Prostate gland (tissue), 2 donors: ENCODE data around the gene GHRH. TPM values are rescaled to one million over a fixed set of nuclear protein-coding genes. Genes with fewer than 3 reads are reported as not detected.

Experiments
- DNase-seq: peaks from one replicate; pipeline ENCODE4 v3.0.0-alpha.2; 2019; ENCODE audit warnings: low spot score
- H3K27ac ChIP-seq, 2 donors: fragments of 200-600 bp; sonication (generic); 2 replicates each; pipeline ENCODE4 v1.5.1; 2017 to 2019
- H3K27me3 ChIP-seq: fragments of 200-600 bp; sonication (generic); replicated peaks from 2 replicates; pipeline ENCODE4 v1.5.1; 2019; ENCODE audit not compliant: insufficient read depth
- H3K36me3 ChIP-seq, 2 donors: fragments of 200-600 bp; sonication (generic); 1 replicate in 1 of 2; 2 replicates in 1 of 2; pipeline versions ENCODE4 v1.5.1 to v1.8.1; 2017 to 2019
- H3K4me1 ChIP-seq: fragments of 200-600 bp; sonication (generic); replicated peaks from 2 replicates; pipeline ENCODE4 v1.5.1; 2019
- H3K4me3 ChIP-seq, 2 donors: fragments of 200-600 bp; sonication (generic); 2 replicates each; pipeline ENCODE4 v1.5.1; 2017 to 2019
- H3K9me3 ChIP-seq: fragments of 200-600 bp; sonication (generic); 2 replicates; pipeline ENCODE4 v1.5.1; 2017
- CTCF ChIP-seq, 4 experiments: fragments of 200-600 bp in 2 of 4; fragments of 450-650 bp in 2 of 4; sonication (generic) in 2 of 4; IDR thresholded peaks; 1 replicate in 3 of 4; 2 replicates in 1 of 4; pipeline ENCODE4 v1.5.1; 2016 to 2019; ENCODE audit warnings: antibody characterized with exemption in 4 of 4, mild to moderate bottlenecking in 2 of 4, moderate library complexity in 2 of 4
- POLR2A ChIP-seq: fragments of 450-650 bp; IDR thresholded peaks from one replicate; pipeline ENCODE4 v1.6.1; 2016; ENCODE audit warnings: antibody characterized with exemption, mild to moderate bottlenecking
- POLR2AphosphoS5 ChIP-seq: sonication (generic); formaldehyde crosslinking; IDR thresholded peaks from one replicate; pipeline ENCODE4 v1.6.1; 2017; ENCODE audit warnings: antibody characterized with exemption
- WGBS: methylation state at CpG from one replicate; pipeline ENCODE4 v1.1.5; 2018; 5-methylcytosine and 5-hydroxymethylcytosine counted together
- intact Hi-C: fragments of 100-400 bp; cut with DNase I; formaldehyde crosslinking; loops from one replicate; pipeline ENCODE4 v1.14.2; 2022
- total RNA-seq, 2 donors: library from RNA; depleted of rRNA; stranded (reverse); fragments of >200 nt; gene quantifications; one replicate each; pipeline ENCODE4 v1.1.0, GENCODE V29; 2016

GHRH gene
- total RNA-seq, 2 donors from 2014 or later, result not detected

DNA sequence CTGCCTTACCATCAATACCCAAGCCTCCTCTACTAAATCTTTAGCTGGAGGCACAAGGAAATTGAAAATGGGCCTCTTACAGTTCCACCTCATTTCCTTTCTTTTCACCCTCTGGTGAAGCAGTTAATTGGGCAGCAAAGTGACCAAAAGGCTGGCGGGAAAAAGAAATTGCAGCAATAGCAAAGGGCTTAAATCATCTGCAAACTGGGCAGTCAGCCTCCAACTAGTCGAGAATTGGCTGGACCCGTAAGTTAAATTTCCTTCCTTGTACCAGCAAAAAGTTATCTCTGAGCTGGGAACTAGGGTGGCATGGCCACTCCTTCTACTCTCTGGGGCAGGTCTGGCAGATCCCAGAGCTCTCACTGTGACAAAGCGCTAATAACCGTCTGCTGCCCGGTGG, 33.5 kb downstream of the GHRH start:
- no peak for TF ChIP-seq POLR2AphosphoS5
- no peak for TF ChIP-seq CTCF (IDR thresholded peaks at IDR 0.05)
- no peak for TF ChIP-seq POLR2A
- Histone ChIP-seq H3K4me3 (no peak overlapping the region), H3K27ac (no peak overlapping the region), H3K27me3 (no peaks in the 10 kb centered on the region), H3K4me1 (no peaks in the 10 kb centered on the region), H3K36me3 (peaks cover 0 to 33% of the 10 kb centered on the region in 2 donors), H3K9me3 (no peaks in the 10 kb centered on the region)
- no peak for DNase-seq
- intact Hi-C loops, result no loop called here
- 51% methylated on average over 6 of the region's 6 CpGs for WGBS

DNA sequence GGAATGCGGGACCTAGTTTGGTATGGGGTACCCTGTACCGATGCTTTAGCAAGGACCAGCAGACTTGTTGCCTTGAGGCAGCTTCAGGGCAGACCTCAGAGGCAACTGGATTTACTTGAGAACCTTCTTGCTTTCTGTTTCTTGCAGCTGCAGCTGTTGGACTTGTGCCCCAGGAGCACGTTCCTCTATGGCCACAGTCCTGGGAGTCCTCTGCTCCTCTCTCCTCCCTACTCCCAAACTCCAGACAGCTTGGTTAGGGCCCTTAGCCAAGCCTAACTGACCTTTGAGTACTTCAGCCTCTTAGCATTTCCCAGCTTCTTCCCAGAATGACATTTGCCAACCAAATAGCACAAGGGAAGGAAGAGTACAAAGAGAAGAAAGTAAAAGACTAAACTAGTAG, 34.7 kb downstream of the GHRH start:
- DNase-seq, result no peak
- H3K4me3 ChIP-seq, result no peak overlapping the region
- intact Hi-C loops, result no loop called here
- no peaks in the 10 kb centered on the region for H3K27me3 ChIP-seq
- WGBS, result 66% methylated on average over 3 of the region's 3 CpGs
- peaks cover 0 to 26% of the 10 kb centered on the region in 2 donors for H3K36me3 ChIP-seq
- H3K4me1 ChIP-seq, result no peaks in the 10 kb centered on the region
- H3K27ac ChIP-seq, result no peak overlapping the region
- TF ChIP-seq POLR2A (no peak), CTCF (IDR thresholded peaks at IDR 0.05) (no peak), POLR2AphosphoS5 (no peak)
- H3K9me3 ChIP-seq, result no peaks in the 10 kb centered on the region

DNA sequence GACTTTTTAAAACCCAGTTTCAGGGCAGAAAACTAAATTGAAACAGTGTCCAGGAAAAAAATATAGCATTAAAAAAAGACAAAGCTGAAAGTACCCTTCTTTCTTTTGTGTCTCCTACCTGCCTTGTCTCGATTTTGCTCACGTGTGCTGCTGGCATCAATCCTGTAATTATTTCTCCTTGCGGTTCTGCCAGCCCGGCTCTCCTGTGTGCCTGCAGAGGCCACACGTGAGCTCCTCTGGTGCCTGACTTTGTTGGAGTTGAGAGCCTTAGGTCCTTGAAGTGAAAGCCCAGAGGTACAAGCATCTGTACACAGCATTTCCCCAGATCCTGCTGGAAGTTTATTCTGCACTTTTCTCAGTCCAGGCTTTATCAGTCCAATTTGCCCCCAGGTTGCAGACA, 36.5 kb downstream of the GHRH start:
- no peaks in the 10 kb centered on the region for H3K9me3 ChIP-seq
- DNase-seq, result no peak
- H3K4me3 ChIP-seq, result no peak overlapping the region
- TF ChIP-seq CTCF (IDR thresholded peaks at IDR 0.05) (no peak), POLR2A (no peak), POLR2AphosphoS5 (no peak)
- H3K36me3 ChIP-seq, result peaks cover 0 to 22% of the 10 kb centered on the region in 2 donors
- no peaks in the 10 kb centered on the region for H3K4me1 ChIP-seq
- H3K27ac ChIP-seq, result no peak overlapping the region
- H3K27me3 ChIP-seq, result no peaks in the 10 kb centered on the region
- intact Hi-C loops, result no loop called here
- 50% methylated on average over 5 of the region's 5 CpGs for WGBS

DNA sequence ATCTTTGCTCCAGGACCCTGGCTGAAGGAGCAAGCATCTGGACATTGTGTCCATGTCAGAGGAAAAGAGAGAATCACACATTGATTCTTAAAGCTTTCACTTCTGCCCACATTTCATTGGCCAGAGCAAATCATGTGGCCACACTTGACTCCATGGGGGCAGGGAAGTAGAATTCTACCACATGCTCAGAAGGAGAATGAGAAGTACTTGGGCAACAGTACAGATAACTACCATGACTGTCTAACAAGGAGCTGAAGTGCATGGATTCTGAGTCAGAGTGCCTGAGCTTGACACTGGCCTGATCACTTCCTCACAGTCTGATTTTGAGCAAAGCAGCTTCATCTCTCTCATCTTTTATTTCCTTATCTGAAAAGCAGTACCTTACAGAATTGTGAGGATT, 38.6 kb downstream of the GHRH start:
- Histone ChIP-seq H3K9me3 (no peaks in the 10 kb centered on the region), H3K36me3 (peaks cover 0 to 9% of the 10 kb centered on the region in 2 donors), H3K27me3 (no peaks in the 10 kb centered on the region), H3K27ac (no peak overlapping the region), H3K4me1 (no peaks in the 10 kb centered on the region), H3K4me3 (no peak overlapping the region)
- no peak for DNase-seq
- intact Hi-C loops, result no loop called here
- TF ChIP-seq POLR2A (no peak), CTCF (IDR thresholded peaks at IDR 0.05) (no peak), POLR2AphosphoS5 (no peak)

- TF ChIP-seq CTCF (IDR thresholded peaks at IDR 0.05) (no peak), POLR2A (no peak), POLR2AphosphoS5 (no peak)
- DNase-seq, result no peak
- Histone ChIP-seq H3K27me3 (no peaks in the 10 kb centered on the region), H3K4me3 (no peak overlapping the region), H3K9me3 (no peaks in the 10 kb centered on the region), H3K27ac (no peak overlapping the region), H3K36me3 (peaks cover 0 to 9% of the 10 kb centered on the region in 2 donors), H3K4me1 (no peaks in the 10 kb centered on the region)
- WGBS, result 89% methylated on average over 4 of the region's 4 CpGs
- intact Hi-C loops, result no loop called here
Measured at GRCh38 chr20:37222086-37222485, 39.5 kb downstream of the GHRH start.
